ENCODE data around the gene ZBTB9.

GRCh38 chr6:33427585-33428223 lies 26.7 kb upstream of the ZBTB9 start:
- TF ChIP-seq HOXA7 (CRISPR knock-in tag; IDR thresholded peaks at IDR 0.05) (no peak), CTCF (IDR thresholded peaks at IDR 0.05) (no peak), RCOR1 (IDR thresholded peaks at IDR 0.05; ENCODE audit: low read depth, low read length) (no peak), POLR2A (IDR thresholded peaks at IDR 0.05; ENCODE audit: low read length) (no peak), MYC (IDR thresholded peaks at IDR 0.05; ENCODE audit: borderline replicate concordance, low read length) (no peak), BHLHE40 (IDR thresholded peaks at IDR 0.05; ENCODE audit: low read depth, low read length) (no peak), PHF8 (IDR thresholded peaks at IDR 0.05; ENCODE audit: borderline replicate concordance, low read depth) (no peak), CHD4 (IDR thresholded peaks at IDR 0.05; ENCODE audit: borderline replicate concordance) (no peak), ESRRA (IDR thresholded peaks at IDR 0.05; ENCODE audit: borderline replicate concordance, low read length) (no peak)
- TF ChIP-seq, protein P1, sequence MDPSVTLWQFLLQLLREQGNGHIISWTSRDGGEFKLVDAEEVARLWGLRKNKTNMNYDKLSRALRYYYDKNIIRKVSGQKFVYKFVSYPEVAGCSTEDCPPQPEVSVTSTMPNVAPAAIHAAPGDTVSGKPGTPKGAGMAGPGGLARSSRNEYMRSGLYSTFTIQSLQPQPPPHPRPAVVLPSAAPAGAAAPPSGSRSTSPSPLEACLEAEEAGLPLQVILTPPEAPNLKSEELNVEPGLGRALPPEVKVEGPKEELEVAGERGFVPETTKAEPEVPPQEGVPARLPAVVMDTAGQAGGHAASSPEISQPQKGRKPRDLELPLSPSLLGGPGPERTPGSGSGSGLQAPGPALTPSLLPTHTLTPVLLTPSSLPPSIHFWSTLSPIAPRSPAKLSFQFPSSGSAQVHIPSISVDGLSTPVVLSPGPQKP (IDR thresholded peaks at IDR 0.05; ENCODE audit: low read depth, low read length): no peak
- TF ChIP-seq, protein P2, sequence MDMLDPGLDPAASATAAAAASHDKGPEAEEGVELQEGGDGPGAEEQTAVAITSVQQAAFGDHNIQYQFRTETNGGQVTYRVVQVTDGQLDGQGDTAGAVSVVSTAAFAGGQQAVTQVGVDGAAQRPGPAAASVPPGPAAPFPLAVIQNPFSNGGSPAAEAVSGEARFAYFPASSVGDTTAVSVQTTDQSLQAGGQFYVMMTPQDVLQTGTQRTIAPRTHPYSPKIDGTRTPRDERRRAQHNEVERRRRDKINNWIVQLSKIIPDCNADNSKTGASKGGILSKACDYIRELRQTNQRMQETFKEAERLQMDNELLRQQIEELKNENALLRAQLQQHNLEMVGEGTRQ (IDR thresholded peaks at IDR 0.05): no peak

Measured in A549 (cell line).